Skeletal muscle cell (primary cell): ENCODE results near the gene DYNLL2.
"Not testable (repeated sequence)": the region's sequence is repeated elsewhere in the genome, so short reads cannot be mapped to it uniquely, and the experiment has no call there.

Experiments
- DNase-seq: peaks from one replicate; pipeline ENCODE4 v3.0.0-alpha.2; 2010; ENCODE audit warnings: low read depth
- H3K4me3 ChIP-seq: 2 replicates; pipeline ENCODE4 v1.5.1; 2011; ENCODE audit warnings: low read depth, mild to moderate bottlenecking, control low read depth, low read length, moderate library complexity

Gene DYNLL2

DNA sequence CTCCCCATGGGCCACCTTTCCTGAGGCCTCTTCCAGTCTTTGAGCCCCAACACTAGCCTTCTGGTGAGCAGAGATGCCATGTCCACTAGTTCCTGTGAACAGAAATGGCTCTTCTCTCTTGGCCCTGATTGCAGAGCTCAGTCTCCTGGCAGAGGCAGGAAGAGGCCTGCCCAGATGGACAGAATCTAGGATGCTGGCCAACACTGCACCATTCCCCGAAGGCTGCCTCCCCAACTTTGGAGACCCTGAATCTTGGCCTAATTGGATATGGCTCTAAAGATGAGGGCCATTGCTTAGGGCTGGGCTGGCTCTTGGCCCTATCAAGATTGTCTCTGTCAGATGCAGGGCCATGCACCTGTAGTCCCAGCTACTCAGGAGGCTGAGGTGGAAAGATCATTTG lies 18.0 kb upstream of the DYNLL2 start:
- DNase-seq: no peak
- no peak overlapping the region for H3K4me3 ChIP-seq

DNA sequence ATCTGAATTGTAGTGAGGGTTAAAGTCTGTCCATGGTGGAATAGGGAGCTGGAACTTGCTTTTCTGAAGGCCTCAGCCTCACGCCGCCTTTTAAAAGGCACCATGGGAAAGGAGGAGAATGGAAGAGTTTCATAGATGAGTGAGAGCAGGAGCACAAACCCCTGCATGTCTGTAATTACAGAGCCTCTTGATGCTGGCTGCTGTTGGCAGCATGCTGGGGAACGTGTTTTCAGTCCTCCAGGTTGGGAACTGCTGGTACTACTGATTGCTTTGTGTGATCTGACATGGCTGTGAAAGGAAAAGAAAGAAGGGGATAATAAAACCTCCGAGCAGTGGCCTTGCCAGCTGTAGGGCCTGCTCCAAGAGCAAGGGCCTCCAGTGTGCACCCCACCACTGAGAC lies 16.8 kb upstream of the DYNLL2 start:
- H3K4me3 ChIP-seq: no peak overlapping the region
- no peak for DNase-seq

DNA sequence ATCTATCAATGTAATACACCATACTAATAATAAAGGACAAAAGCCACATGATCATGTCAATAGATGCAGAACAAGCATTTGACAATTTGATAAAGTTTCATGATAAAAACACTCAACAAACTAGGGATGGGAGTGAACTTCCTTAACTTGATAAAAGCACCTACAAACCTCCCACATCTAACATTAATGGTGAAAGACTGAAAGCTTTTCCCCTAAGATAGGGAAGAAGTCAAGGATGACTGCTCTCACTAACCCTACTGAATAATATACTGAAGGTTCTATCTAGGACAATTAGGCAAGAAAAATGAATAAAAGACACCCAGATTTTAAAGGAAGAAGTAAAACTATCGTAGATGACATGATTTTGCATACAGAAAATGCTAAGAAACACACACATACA lies 10.4 kb upstream of the DYNLL2 start:
- no peak overlapping the region for H3K4me3 ChIP-seq
- DNase-seq: no peak

DNA sequence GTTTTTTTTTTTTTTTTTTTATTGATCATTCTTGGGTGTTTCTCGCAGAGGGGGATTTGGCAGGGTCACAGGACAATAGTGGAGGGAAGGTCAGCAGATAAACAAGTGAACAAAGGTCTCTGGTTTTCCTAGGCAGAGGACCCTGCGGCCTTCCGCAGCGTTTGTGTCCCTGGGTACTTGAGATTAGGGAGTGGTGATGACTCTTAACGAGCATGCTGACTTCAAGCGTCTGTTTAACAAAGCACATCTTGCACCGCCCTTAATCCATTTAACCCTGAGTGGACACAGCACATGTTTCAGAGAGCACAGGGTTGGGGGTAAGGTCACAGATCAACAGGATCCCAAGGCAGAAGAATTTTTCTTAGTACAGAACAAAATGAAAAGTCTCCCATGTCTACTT lies 10.0 kb upstream of the DYNLL2 start:
- DNase-seq, H3K4me3 ChIP-seq: not testable (repeated sequence)

DNA sequence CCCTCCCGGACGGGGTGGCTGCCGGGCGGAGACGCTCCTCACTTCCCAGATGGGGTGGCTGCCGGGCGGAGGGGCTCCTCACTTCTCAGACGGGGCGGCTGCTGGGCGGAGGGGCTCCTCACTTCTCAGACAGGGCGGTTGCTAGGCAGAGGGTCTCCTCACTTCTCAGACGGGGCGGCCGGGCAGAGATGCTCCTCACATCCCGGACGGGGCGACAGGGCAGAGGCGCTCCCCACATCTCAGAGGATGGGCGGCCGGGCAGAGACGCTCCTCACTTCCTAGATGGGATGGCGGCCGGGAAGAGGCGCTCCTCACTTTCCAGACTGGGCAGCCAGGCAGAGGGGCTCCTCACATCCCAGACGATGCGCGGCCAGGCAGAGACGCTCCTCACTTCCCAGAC lies 8.8 kb upstream of the DYNLL2 start:
- DNase-seq: not testable (repeated sequence)

DNA sequence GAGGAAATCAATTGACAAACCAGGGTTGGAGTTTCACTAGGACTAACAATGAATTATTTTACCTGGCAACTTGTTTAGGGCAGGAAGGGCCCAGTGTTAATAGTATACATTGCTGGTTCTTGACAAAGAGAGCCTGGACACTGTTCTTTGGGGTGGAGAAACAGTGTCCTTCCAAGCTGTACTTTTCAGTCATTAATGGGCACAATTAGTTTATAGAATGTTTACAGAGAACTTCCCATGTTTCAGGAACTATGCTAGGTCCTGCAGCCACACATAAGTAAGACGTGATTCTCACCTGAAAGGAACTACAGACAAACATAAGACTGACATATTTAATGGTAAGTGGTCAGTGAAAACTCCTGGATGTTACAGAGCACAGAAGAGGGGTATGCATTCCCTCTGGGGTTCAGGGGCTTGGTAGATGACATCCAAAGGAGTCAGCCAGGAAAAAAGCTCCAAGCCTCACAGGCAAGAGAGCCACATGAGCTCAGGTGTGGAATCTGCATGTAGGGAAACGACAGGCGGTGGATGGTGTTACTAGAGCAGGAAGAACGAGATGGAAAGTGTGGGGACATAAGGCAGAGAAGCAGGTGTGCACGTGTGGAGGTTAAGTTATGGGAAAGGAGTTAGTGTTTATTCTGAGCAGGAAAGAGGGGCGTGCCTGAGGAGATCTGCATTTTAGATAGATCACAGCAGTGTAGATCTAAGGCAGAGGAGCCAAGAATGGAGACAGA lies 3.8 kb upstream of the DYNLL2 start:
- DNase-seq: no peak
- no peak overlapping the region for H3K4me3 ChIP-seq

More for the DNA sequence above, 8.8 kb upstream of the DYNLL2 start:
- not testable (repeated sequence) for H3K4me3 ChIP-seq

DNA sequence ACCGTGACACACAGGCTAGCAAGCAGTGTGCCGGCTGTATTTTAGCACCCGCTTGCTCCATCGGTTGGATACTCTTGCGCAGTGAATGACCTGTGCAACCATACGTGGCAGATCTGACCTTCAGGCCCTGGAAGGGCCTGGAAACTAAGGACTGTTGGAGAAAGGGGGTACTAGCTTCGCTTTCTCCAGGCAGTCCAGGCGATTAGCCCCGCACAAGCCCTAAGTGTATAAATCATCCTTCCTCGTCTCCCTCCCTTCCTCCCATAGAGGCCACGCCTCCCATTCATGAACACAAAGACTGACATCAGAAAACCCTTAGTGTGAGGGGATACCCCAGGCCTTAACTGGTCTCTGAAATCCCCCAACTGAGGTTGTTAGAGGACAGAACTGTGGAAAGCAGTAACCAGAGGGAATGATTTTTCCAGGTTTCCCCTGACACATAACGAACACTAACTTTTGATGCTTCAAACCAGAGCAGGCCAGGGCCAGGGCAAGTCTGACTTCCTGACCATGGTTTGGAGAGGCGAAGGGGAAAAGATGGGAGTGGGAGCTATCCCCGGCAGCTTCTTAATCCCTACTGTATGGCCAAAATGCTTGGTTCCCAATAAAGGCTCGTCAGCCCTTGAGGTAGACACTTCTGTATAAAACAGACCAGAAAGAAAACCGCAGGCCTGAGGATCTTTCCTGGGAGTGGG lies 1.4 kb upstream of the DYNLL2 start:
- no peak for DNase-seq
- H3K4me3 ChIP-seq: no peak overlapping the region

DNA sequence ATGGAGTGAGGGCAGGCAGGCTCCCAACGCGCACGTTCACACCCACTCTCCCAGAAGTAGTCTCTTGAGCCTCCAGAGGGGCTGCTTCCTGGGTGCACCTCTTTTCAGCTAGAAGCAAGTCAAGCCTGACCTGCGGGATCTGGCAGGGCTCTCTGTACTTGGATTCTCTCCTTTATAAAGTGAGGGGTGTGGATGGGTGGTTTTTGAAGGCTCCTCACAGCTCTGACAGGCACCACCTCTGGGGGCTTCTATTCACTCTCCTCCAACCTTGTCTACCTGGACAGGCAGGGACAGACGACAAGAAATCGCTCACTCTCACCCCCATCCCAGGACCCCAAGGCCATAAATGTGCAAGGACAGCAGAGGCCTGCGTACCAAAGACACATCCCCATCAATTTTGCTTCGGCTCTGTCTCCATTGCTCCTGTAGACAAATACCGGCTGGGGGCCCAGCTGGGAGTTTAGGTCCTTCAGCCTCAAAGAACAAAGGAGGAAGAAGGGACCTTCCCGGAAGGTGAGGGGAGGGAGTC lies 814 bp upstream of the DYNLL2 start:
- peak overlapping the region; percentile 32 for H3K4me3 ChIP-seq
- DNase-seq: no peak

DNA sequence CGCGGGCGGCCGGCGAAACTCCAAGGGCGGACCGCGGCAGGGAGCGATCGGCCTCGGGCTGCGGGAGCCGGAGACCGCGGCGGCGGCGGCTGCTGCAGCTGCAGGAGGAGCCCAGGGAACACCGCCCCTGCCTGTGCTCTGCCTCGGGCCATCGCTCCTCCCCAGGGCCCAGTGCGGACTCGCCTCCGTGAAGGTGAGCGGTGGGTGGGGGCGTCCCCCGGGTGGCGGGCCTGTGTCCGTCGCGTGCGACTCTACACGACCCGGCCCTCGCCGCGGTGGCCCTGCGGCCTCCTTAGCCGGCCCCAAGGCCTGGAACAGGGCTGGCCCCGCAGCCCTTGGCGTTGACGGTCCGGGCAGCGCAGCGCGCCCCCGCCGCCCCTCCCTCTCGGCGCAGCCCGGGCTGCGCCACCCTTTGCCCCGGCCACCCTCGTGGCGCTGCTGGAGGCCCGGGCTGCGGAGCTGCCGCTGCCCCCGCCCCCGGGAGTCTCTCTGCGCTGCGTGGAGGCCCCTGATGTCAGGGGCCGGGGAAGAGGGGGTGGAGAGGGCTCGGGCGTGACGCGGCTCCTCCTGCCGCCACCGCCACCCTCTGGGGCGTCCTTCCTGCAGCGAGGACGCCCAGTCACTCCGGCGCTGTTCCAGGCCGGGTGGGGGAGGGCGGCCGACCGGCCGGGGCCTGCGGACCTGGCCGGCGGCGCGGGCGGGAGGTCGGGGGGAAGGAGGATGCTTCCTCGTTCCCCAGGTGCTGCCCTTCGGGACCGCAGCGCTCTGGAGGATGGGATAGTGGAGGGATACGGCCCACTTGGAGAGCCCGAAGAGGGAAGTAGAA lies 485 bp downstream of the DYNLL2 start:
- peak overlapping the region; percentile 83 for H3K4me3 ChIP-seq
- no peak for DNase-seq

DNA sequence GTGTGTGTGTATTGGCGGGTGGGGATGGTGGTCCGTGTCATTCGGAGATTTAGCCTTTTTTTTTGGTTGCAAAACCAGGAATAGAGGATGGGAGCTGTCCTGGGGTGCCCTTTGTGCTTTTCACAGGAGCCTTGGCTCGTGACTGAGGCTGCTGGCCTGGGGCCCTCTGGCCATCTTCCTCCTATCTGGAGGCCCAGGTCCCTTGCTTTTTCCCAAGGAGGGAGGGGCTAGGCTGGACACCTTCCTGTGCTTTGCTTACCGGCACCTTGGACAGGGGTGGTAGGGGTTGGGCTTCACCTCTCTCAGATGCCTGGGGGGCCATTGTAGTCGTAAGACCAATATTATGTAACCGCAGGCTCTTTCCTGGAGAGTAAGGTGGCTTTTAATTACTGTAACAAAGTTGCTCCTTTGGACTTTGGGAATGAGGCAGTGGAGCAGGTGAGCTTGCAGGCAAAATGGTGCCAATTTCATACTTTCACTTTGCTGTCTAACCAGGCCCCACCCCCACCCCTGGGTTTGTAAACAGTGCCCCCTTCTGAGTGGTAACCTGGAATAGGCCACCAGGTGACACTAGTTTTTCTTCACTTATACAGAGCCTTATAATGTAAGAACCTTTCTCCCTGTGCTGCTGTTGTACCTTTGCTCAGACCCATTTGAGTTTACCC lies 1.2 kb downstream of the DYNLL2 start:
- peak overlapping the region; percentile 83 for H3K4me3 ChIP-seq
- DNase-seq: no peak

DNA sequence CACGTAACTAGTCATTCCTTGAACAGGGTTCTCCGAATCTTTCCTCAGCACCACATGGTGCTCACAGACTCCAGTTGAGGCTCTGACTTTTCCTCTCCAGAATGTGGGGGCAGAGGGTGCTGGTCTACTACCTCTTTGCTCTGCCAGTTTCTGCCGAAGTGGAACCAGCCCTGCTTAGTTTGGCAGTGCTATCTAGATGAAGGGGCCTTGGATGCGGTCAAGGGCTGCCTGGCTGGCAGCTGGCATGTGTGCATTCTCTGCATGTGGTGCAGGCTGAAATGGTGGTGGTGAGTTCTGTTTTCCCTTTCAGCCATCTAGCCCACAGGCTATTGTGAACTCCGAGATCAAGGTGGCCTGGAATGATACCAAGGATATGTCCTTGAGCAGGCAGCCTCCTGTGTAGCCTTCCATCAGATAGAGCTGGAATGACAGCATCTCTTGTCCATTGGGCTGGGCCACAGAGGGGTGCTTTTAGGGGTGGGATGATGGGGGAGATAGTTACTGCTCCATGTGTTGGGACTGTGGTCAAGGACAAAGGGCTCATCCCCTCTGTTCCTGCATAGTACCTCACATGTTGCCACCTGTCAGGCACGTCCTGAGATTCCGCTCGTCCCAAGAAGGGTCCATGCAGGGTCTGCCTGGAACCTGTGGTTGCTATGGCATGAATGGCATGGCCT lies 2.0 kb downstream of the DYNLL2 start:
- DNase-seq: no peak
- peak overlapping the region; percentile 83 for H3K4me3 ChIP-seq

DNA sequence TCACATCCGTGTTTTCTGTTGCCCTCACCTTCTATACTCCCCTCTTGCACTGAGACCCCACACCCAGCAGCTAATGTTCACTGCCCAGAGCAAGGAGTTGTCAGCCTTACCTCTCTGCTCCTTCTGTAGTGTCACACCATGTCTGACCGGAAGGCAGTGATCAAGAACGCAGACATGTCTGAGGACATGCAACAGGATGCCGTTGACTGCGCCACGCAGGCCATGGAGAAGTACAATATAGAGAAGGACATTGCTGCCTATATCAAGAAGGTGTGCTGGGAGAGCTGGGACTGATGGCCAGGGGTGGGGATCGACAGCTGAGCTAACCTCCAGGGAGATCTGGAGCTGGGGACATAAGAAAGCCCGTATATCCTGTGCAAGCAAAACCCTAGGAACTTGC lies 3.7 kb downstream of the DYNLL2 start:
- H3K4me3 ChIP-seq: no peak overlapping the region
- no peak for DNase-seq

DNA sequence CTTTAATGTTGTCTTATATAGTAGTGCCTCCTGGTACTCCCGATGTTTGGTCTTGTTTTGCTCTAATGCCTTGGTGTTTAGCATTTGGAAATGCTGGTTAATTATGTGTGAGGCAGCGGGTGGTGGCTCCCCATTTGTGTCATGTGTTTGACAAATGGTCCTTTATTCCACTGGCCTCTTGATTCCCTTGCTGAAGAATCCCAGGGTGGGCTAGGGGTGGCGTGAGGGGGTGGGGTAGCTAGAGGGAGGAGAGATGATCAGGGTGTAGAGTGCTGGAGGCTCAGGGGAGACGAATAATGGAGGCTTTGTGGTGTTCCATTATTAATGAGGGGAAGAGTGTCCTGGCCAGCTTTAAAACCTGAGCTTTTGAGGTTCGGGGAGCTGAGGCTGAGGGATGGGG lies 5.4 kb downstream of the DYNLL2 start:
- DNase-seq: no peak
- H3K4me3 ChIP-seq: no peak overlapping the region

DNA sequence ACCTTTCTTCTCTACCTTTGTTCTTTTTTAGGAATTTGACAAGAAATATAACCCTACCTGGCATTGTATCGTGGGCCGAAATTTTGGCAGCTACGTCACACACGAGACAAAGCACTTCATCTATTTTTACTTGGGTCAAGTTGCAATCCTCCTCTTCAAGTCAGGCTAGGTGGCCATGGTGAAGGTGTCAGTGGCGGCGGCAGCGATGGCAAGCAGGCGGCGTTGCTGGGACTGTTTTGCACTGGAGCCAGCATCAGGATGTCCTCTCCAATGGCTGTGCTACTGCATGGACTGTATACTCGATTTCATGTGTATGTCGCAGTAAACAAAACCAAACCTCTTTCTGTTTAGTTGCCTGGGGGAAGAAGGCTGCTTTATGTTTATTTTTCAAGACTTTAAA lies 5.9 kb downstream of the DYNLL2 start:
- no peak for DNase-seq
- H3K4me3 ChIP-seq: no peak overlapping the region

DNA sequence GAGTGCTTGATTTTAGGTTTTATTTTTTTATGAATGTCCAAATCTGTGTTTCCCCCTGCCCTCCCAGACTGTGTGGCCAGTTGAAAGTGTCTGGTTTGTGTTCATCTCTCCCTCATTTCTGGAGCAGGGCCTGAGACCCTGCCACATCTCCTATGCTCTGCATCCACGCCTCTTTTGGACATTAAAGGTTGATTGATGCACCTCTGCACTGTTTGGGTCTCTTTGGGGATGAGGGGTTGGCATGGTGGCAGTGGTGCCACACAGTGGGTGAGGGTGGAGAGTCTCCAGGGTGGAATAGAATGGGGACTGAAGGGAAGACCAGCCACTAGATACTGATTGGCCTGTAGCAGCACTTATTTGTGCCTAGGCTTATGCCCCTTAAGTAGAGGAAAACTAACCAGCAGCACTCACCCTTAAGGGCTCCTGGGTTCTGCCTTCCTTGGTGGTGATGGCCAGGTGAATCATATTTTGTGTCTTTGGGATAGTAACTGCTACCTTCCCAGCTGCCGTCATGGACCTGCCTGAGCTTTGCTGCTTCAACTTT lies 7.9 kb downstream of the DYNLL2 start:
- DNase-seq: no peak

DNA sequence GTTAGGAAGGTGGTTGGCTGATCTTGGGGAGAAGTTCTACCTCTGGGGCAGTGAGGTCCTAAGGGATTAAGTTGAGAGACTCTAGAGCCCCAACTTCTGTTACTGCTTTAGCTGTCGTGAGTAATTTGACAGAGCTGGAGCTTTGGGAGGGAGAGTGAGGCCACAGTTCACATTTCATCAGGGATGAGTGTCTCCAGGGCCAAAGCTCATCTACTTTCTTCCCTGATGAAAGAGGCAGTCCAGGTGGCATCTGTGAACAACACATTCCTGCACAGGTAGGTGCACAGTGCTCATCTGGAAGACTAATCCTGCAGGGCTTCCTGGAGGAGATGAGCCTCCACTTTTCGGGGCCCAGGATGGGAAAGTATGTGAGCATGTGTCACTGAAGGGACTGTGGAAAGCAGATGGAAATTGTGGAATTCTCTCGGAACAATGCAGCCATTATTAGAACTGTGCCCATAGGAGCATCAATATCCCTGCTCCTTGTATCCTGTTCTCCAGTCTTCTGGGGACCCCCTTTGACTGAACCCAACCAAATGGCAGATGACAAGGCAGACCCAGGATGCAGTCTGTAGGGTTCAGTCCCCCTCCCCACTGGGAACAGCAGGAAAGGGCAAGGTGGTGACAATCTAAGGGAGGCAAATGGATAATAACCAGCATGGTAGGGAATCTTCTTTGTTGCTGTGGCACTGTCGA lies 9.0 kb downstream of the DYNLL2 start:
- H3K4me3 ChIP-seq: no peak overlapping the region
- no peak for DNase-seq

More for the DNA sequence above, 7.9 kb downstream of the DYNLL2 start:
- no peak overlapping the region for H3K4me3 ChIP-seq

DNA sequence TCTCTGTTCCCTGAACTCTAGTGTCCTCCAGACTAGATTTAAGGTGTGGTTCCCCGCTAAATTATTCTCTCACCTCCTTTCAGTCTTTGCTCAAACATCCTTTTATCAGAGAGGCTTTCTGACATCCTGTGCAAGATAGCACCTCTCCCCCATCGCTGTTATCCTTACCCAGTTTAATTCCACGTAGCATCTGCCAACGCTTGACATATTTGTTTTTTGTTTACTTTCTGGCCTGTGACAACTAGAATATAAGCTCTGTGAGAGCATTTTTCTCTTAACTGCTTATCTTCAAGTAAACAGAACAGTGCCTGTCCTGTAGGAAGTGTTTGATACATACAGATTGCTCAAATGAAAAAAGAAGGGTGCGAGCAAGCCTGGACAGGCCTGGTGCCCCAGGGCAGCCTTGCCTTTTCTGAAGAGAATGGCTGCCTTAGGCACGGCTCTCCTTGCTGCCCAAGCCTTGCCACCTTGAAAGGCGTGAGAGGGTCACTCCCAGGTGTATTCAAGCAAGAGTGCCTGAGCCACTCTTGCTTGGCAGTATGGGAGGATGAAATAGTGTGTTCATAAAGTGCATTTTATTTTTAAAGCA lies 9.7 kb downstream of the DYNLL2 start:
- no peak overlapping the region for H3K4me3 ChIP-seq
- no peak for DNase-seq

DNA sequence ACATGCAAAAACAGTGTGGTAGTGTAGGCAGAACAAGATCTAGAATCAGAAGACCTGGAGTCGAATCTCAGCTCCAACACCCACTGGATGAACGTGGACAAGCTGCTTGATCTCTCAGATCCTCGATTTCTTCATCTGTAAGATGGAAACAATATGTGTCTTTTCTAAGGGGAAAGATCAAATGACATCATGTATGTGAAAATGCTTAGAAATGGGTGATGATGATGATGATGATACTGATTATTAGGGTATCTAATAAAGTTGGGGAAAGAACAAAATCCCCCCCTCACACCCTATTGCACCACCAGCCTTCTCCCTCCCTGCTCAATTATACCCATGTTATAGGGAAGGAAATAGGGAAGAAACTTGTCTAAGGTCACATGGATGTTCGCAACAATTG lies 10.9 kb downstream of the DYNLL2 start:
- no peak overlapping the region for H3K4me3 ChIP-seq
- no peak for DNase-seq
